Gastrocnemius medialis (tissue), 4 donors: ENCODE data around the gene SPATA31D1. TPM values are rescaled to one million over a fixed set of nuclear protein-coding genes. Genes with fewer than 3 reads are reported as not detected.

Experiments
- ATAC-seq, 2 donors: fragments of 150-250 bp; one replicate each; pipeline ENCODE4 v1.9.1; 2016
- DNase-seq, 2 donors: peaks; one replicate each; pipeline ENCODE4 v3.0.0-alpha.2; 2019
- H3K27ac ChIP-seq, 4 donors: fragments of 200-600 bp; sonication (generic); 1 replicate in 1 of 4; 2 replicates in 3 of 4; pipeline ENCODE4 v1.5.1; 2016 to 2018; ENCODE audit warnings: mild to moderate bottlenecking in 2 of 4, moderate library complexity in 1 of 4
- H3K27me3 ChIP-seq, 3 donors: fragments of 200-600 bp; sonication (generic) in 2 of 3; 1 replicate in 1 of 3; 2 replicates in 2 of 3; pipeline versions ENCODE4 v1.5.1 to v1.6.0; 2016 to 2019; ENCODE audit warnings: mild to moderate bottlenecking in 1 of 3, moderate library complexity in 1 of 3
- H3K36me3 ChIP-seq, 2 donors: fragments of 200-600 bp; sonication (generic) in 1 of 2; one replicate each; pipeline ENCODE4 v1.5.1; 2017 to 2018
- H3K4me1 ChIP-seq, 2 donors: fragments of 200-600 bp; sonication (generic) in 1 of 2; one replicate each; pipeline ENCODE4 v1.5.1; 2016 to 2017; ENCODE audit warnings: mild to moderate bottlenecking in 2 of 2
- H3K4me3 ChIP-seq, 4 donors: fragments of 200-600 bp; sonication (generic) in 3 of 4; 1 replicate in 1 of 4; 2 replicates in 3 of 4; pipeline ENCODE4 v1.5.1; 2016 to 2019; ENCODE audit warnings: mild to moderate bottlenecking in 2 of 4
- H3K9me3 ChIP-seq, 3 donors: fragments of 200-600 bp; sonication (generic) in 2 of 3; 1 replicate in 1 of 3; 2 replicates in 2 of 3; pipeline ENCODE4 v1.5.1; 2016 to 2019
- CTCF ChIP-seq, 5 experiments: fragments of 450-650 bp in 3 of 5; fragments of 200-600 bp in 2 of 5; sonication (generic) in 2 of 5; IDR thresholded peaks in 4 of 5; conservative IDR thresholded peaks in 1 of 5; 1 replicate in 4 of 5; 2 replicates in 1 of 5; pipeline ENCODE4 v1.5.1; 2016 to 2019; ENCODE audit warnings: antibody characterized with exemption in 5 of 5, mild to moderate bottlenecking in 3 of 5, moderate library complexity in 3 of 5
- POLR2A ChIP-seq, 2 donors: fragments of 450-650 bp; IDR thresholded peaks; one replicate each; pipeline ENCODE4 v1.6.1; 2017; ENCODE audit warnings: antibody characterized with exemption in 2 of 2, mild to moderate bottlenecking in 2 of 2, moderate library complexity in 2 of 2
- in situ Hi-C, 4 donors: fragments of 200-750 bp; cut with MboI; loops; one replicate each; pipeline versions ENCODE4 v1.15.0 to v1.8.0; 2017; ENCODE audit warnings: low sequenced_read_pairs in 4 of 4
- intact Hi-C: fragments of 100-400 bp; cut with DNase I; formaldehyde crosslinking; loops from one replicate; pipeline ENCODE4 v1.15.1; 2023; ENCODE audit warnings: low total_unique reads
- total RNA-seq, 4 donors: library from RNA; depleted of rRNA; stranded (reverse); fragments of >200 nt; gene quantifications; one replicate each; pipeline versions ENCODE4 v1.1.0 to v1.2.3, GENCODE V29; 2016

The SPATA31D1 gene
- total RNA-seq, 4 donors from 2014 or later: not detected

- no peak overlapping the region for H3K4me3 ChIP-seq
- no peaks in the 10 kb centered on the region for H3K36me3 ChIP-seq
- intact Hi-C loops: no loop called here
- no peak for TF ChIP-seq CTCF (IDR thresholded peaks at IDR 0.05 in 4 of 5, conservative IDR thresholded peaks at IDR 0.05 in 1 of 5)
- TF ChIP-seq POLR2A (IDR thresholded peaks at IDR 0.05): no peak
- in situ Hi-C loops: no loop called here
- H3K4me1 ChIP-seq: peaks cover 0 to 9% of the 10 kb centered on the region in 2 donors
- H3K27ac ChIP-seq: no peak overlapping the region
- no peaks in the 10 kb centered on the region for H3K9me3 ChIP-seq
- DNase-seq (no peak), ATAC-seq (no peak)
- no peaks in the 10 kb centered on the region for H3K27me3 ChIP-seq
Measured at GRCh38 chr9:81979196-81979595, 9.4 kb upstream of the SPATA31D1 start.

- H3K27me3 ChIP-seq: no peaks in the 10 kb centered on the region
- intact Hi-C loops (no loop called here), in situ Hi-C loops (no loop called here)
- DNase-seq (no peak), ATAC-seq (no peak)
- no peak overlapping the region for H3K4me3 ChIP-seq
- no peaks in the 10 kb centered on the region for H3K4me1 ChIP-seq
- no peaks in the 10 kb centered on the region for H3K36me3 ChIP-seq
- TF ChIP-seq CTCF (IDR thresholded peaks at IDR 0.05 in 4 of 5, conservative IDR thresholded peaks at IDR 0.05 in 1 of 5): no peak
- TF ChIP-seq POLR2A (IDR thresholded peaks at IDR 0.05): no peak
- no peaks in the 10 kb centered on the region for H3K9me3 ChIP-seq
- H3K27ac ChIP-seq: no peak overlapping the region
Measured at GRCh38 chr9:81980568-81980967, 8.0 kb upstream of the SPATA31D1 start.

GRCh38 chr9:81981883-81982282 is 6.7 kb upstream of the SPATA31D1 start:
- Histone ChIP-seq H3K27me3 (no peaks in the 10 kb centered on the region), H3K9me3 (no peaks in the 10 kb centered on the region), H3K36me3 (no peaks in the 10 kb centered on the region), H3K4me1 (no peaks in the 10 kb centered on the region), H3K4me3 (no peak overlapping the region), H3K27ac (no peak overlapping the region)
- TF ChIP-seq CTCF (IDR thresholded peaks at IDR 0.05 in 4 of 5, conservative IDR thresholded peaks at IDR 0.05 in 1 of 5) (no peak), POLR2A (IDR thresholded peaks at IDR 0.05) (no peak)
- in situ Hi-C loops: no loop called here
- ATAC-seq: no peak
- intact Hi-C loops: no loop called here
- no peak for DNase-seq

DNA sequence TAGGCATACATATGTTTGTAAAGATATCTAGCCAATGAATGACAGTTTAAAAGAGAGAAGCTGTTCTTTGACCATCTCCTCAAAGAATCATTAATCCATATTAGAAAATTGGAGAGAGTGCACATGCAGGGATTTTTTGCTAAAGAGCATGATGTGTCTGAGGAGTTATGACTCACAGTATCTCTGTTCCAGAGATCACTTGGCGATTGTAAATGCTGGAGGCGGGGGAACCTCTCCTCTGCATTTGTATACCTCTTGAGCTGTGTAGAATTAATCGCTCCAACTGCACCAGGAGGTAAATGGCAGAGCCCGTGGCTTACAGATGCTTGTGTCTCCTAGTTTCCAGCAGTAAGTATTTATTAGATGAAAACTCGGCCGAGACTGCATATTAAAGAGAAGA is 3.6 kb upstream of the SPATA31D1 start:
- intact Hi-C loops: no loop called here
- Histone ChIP-seq H3K4me3 (no peak overlapping the region), H3K27ac (no peak overlapping the region), H3K27me3 (no peaks in the 10 kb centered on the region), H3K9me3 (no peaks in the 10 kb centered on the region), H3K36me3 (no peaks in the 10 kb centered on the region), H3K4me1 (no peaks in the 10 kb centered on the region)
- ATAC-seq (no peak), DNase-seq (no peak)
- in situ Hi-C loops: no loop called here
- TF ChIP-seq CTCF (IDR thresholded peaks at IDR 0.05 in 4 of 5, conservative IDR thresholded peaks at IDR 0.05 in 1 of 5): no peak
- TF ChIP-seq POLR2A (IDR thresholded peaks at IDR 0.05): no peak

DNA sequence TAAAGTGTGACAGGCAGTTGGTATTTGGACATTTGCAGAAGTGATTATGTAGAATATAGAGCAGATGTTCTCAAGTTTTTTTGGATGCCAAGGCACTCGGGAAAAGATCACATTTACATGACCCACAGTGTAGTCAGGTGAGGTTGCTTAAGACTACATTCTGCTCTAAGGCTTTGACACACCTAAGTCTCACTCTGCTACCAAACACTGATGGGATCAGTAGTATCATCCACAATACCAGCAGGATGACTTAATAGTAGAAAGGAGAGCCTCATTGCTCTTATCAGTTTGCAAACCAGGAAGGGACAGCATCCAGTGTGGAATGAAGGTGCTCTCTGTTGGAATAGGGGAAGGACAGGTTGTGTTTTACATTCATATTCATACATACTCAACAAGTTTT is 2.5 kb upstream of the SPATA31D1 start:
- no peak overlapping the region for H3K4me3 ChIP-seq
- H3K27me3 ChIP-seq: no peaks in the 10 kb centered on the region
- H3K4me1 ChIP-seq: no peaks in the 10 kb centered on the region
- in situ Hi-C loops: no loop called here
- H3K36me3 ChIP-seq: no peaks in the 10 kb centered on the region
- no peak for ATAC-seq
- no peak for TF ChIP-seq CTCF (IDR thresholded peaks at IDR 0.05 in 4 of 5, conservative IDR thresholded peaks at IDR 0.05 in 1 of 5)
- no peak for TF ChIP-seq POLR2A (IDR thresholded peaks at IDR 0.05)
- H3K27ac ChIP-seq: no peak overlapping the region
- no peaks in the 10 kb centered on the region for H3K9me3 ChIP-seq
- intact Hi-C loops: no loop called here
- DNase-seq: no peak
